GM19240 (cell line): ENCODE data around the gene TAGLN.
A peak's percentile ranks its signal among the peaks of the same experiment; 100 is the strongest.

ENCODE experiments used
- DNase-seq: peaks from one replicate; pipeline ENCODE4 v3.0.0; 2011; ENCODE audit warnings: low spot score; ENCODE audit not compliant: insufficient read length

Gene TAGLN

GRCh38 chr11:117214404-117215110, 15.4 kb downstream of the TAGLN start:
- no peak for DNase-seq

- no peak for DNase-seq
Measured at GRCh38 chr11:117217141-117218084, 18.2 kb downstream of the TAGLN start.

DNA sequence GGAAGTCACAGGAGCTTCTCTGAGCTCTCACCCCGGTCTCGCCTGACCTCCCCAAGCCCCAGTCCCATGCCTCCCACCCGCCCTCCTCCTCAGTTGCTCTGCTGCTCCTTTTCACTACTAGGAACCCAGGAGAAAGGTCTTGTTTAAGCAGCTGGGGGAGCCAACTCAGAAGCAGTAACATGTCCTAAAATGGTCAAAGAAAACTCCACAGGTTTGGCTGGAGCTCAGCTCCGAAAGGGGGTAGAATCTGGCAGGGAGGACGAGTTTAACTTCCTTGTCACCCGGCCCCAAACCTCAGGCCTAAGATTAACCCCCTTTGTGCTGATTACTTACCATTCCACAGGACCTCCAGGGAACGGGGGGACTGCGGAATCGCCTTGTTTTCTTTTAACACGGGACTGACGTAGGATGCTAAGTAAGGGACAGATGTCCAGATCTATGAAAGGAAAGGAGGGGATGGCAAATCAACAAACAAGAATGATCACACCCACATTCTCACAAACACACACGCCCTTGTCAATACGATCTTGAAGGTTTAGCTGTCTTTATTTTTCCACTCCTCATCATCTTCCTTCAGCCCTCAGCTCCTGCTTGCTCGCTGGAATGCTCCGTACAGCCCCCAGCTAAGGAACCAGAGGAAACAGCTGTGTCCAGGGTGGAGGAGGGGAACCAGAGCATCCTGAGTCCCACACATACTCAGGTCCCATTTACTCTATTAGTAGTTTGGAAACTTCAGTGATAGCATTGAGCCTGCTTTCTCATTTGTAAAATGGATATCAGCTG, 19.2 kb downstream of the TAGLN start:
- no peak for DNase-seq

GRCh38 chr11:117219001-117219400, 19.8 kb downstream of the TAGLN start:
- DNase-seq, result no peak

- no peak for DNase-seq
Measured at GRCh38 chr11:117219455-117219854, 20.3 kb downstream of the TAGLN start.

GRCh38 chr11:117219995-117220394, 20.8 kb downstream of the TAGLN start:
- no peak for DNase-seq

- no peak for DNase-seq
Measured at GRCh38 chr11:117220568-117220967, 21.4 kb downstream of the TAGLN start.

DNA sequence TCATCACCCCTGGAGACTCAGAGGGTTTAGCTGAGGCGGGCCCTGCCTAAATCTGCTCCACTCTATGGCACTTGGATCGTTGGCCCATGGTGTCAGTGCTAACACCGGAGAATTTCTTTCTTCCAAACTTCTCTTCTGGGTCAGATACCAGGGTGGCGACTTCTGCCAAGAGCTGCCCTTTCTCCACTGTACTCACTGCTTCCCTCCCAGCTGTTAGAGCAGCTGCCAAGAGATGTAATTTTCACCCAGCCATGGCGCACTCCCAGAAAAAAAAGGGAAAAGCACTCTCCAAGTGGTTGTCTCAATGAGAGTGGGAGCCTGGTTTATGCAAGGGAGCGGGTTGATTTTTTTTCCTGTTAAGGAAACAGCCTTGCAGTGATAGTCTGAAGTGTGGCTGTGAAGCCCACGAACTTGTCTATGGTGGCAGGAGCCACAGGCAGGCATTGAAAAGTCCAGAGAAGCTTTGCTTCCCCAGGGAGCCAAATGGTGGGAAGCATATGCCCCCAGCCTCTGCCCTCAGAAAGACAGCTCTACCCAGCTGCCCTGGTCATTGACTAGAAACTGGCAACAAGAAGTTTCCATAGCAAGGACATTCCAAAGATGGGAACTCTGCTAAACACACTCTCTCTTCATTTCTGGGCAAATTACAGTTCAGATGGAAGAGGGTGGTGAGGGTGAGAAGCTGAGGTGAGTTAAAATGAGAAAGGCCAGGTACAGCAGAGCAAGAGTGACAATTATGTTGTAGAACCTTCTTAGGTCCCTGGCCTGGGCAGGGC, 22.0 kb downstream of the TAGLN start:
- DNase-seq, result no peak

DNA sequence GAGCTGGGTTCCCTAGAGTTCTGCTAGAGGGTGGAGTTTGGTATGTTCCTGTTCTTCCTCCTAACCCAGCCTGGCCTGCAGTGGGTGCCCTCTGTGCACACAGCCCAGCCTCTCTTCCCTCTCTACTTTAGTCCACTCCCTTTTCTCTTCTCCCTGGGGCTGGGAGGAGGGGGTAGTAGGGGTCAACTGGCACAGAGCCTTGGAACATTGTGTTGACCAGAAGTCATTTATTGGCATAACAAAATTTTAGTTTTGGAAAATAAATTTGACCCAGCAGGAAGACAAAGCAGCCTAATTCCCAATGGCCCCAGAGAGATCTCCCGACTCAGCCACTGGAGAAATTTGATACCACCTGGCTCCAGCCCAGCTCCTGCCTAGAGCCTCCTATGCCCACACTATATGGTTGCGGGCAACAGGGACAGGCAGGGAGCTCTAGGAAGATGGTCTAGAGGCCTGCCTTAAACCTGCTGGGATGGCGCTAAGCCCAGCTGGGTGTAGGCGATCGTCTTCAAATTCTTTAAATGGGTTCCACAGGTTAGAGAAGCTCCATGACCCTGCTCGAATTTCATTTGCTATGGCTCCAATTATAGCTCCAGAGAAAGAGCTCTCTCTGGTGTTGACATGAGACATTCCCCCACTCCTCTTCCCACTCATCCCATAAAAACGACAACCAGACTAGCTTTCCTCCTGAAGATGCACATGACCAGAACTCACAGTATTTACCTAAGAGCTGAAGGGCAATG, 22.8 kb downstream of the TAGLN start:
- no peak for DNase-seq

GRCh38 chr11:117222991-117223740, 24.0 kb downstream of the TAGLN start:
- DNase-seq, result no peak

- no peak for DNase-seq
Measured at GRCh38 chr11:117223741-117224689, 24.8 kb downstream of the TAGLN start.

GRCh38 chr11:117225553-117226170, 26.5 kb downstream of the TAGLN start:
- DNase-seq, result no peak

DNA sequence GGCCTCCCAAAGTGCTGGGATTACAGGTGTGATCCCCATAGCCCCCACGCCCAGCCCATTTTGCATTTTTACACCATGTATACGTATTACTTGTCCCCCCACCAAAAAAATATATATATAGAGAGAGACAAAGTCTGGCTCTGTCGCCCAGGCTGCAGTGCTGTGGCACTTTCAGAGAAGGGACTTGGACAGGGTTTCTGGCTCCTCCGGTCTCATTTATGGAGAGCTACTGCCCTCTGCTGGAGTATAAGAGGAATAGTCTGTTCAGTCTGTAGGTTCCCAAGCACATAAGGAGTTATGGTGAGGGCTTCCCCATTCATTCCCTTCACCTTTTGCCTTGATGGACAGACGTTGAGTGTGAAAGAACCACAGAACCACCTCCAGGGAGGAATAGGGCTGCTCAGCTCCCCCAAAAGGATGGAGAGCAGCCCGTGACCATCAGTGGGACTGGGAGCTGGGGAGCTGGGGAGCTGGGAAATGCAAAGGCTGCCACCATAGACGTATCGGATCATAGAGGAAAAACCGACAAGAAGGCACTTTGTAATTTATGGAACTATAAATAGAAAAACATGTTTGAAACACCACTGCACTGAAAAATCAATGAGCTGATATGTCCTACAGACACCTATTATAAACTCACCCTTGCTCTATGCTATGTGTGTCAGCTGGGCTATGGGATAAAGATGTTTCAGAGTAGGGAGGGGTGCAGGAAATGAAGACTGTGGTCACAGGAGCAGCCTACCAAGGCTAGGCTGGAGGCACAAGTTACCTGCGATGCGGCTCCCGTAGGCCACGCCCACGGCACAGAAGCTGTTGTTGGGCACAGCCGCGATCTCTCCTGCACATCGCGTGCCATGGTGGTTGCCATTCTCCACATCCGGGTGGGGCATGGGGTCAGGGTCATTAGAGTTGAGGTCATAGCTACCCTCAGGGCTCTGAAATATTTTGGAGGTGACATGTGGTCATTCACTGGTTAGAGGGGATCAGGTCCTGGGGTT, 27.5 kb downstream of the TAGLN start:
- peak; percentile 49 for DNase-seq

- no peak for DNase-seq
Measured at GRCh38 chr11:117228091-117228490, 28.9 kb downstream of the TAGLN start.

DNA sequence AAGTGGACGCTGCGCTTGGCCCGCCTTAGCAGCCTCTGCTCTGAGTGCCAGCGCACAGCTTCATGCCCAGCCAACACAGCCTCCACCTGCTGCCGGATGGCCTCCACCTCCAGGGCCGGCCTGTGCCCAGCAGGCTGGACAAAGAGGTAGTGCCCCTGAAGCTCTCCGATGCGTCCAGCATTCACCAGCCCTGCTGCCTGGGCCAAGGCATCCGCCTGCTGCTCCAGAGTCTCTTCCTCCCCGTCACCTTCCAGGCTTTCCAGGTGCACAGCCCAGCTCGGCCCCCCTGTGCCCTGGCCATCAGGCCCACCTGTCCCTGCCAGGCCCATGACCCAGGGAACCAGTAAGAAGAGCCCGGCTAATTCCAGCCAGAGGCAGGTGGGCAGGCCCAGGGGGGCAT, 30.2 kb downstream of the TAGLN start:
- DNase-seq, result no peak

DNA sequence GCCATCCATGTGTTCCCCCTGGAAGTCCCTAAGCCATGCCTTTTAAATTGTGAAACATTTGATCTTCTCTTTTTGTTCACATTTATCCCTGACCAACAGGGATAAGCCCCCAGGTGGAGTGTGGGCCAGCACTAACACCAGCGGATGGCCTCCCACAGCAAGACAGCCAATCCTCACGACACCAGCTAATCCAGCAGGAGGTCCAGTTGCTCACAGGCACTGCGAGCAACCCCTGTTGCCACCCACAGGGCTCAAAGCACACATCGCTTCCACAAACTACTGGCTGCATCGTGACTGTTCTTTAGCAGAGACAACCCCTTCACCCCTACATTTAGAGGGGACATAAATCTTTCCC, 30.7 kb downstream of the TAGLN start:
- no peak for DNase-seq
